ENCODE data around the gene CMIP.

- TF ChIP-seq POLR2A (IDR thresholded peaks at IDR 0.05) (no peak), CTCF (IDR thresholded peaks at IDR 0.05) (no peak), EP300 (IDR thresholded peaks at IDR 0.05) (no peak), POLR2AphosphoS5 (IDR thresholded peaks at IDR 0.05) (no peak)
Measured at GRCh38 chr16:81573533-81574020, 129.0 kb downstream of the CMIP start.

Measured in sigmoid colon (tissue), 4 donors.